Left ventricle myocardium superior (tissue), 1 donor: ENCODE results near the gene HEPHL1. TPM values are rescaled to one million over a fixed set of nuclear protein-coding genes. Genes with fewer than 3 reads are reported as not detected.
A peak's percentile ranks its signal among the peaks of the same experiment; 100 is the strongest.

Source experiments
- ATAC-seq: fragments of 200-7000 bp; cut with Tn5 transposase; one replicate; pipeline ENCODE4 v1.9.1; 2020; ENCODE audit warnings: mild to moderate bottlenecking, moderate library complexity
- DNase-seq: peaks from one replicate; pipeline ENCODE4 v3.0.0-alpha.2; 2020
- intact Hi-C: fragments of 100-400 bp; cut with micrococcal nuclease; formaldehyde crosslinking; loops from one replicate; pipeline ENCODE4 v1.11.0; 2022
- total RNA-seq: library from RNA; stranded (reverse); fragmentation: NEBNext Ultra II Directional; extraction: Animal tissue kit (Norgen Biotek cat#: 25700); gene quantifications from one replicate; pipeline ENCODE4 v1.2.1, GENCODE V29; 2021
- donor health status: DM: no; HTN: yes; CAD: no; lungs with severe emphysema.

HEPHL1 gene
- total RNA-seq, 1 donor from 2014 or later, result not detected

DNA sequence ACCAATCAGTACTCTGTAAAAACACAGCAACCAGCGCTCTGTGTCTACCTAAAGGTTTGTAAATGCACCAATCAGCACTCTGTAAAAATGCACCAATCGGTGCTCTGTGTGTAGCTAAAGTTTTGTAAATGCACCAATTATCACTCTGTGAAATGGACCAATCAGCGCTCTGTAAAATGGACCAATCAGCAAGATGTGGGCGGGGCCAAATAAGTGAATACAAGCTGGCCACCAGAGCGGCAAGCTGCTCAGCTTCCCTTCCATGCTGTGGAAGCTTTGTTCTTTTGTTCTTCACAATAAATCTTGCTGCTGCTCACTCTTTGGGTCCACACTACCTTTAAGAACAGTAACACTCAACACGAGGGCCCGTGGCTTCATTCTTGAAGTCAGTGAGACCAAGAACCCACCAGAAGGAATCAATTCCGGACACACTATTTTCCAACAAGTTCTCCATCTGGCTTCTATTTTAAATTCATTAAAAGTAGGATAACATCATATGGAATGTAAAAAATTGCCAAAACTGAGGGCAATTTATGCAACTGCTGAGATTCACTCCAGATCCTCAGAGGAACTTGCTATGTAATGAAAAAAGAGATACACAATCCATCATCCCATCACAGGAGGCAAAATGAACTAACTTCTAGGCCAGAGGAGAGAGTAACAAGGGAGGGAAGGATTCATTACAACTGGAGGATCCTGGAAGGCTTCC, 104.4 kb downstream of the HEPHL1 start:
- intact Hi-C loops, result no loop called here
- ATAC-seq (no peak), DNase-seq (no peak)

DNA sequence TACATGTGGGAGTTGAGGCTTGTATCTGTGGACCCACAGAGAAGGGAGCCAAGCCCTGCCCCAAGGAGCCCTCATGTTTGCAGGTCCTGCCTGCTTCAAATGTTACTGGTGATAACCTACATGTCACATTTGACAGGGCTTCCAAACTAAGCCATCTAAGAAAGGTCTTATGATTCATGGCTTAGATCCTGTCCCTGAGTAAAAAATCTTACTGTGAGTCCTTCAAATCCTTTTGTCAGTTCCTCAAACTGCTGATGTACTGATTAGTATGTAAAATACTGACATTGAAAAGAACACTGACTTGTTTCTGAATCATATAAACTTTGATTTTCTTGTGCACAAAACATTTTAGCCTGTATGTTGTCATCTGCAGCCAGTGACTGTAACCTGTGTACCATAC, 106.5 kb downstream of the HEPHL1 start:
- intact Hi-C loops, result no loop called here
- ATAC-seq (no peak), DNase-seq (no peak)

DNA sequence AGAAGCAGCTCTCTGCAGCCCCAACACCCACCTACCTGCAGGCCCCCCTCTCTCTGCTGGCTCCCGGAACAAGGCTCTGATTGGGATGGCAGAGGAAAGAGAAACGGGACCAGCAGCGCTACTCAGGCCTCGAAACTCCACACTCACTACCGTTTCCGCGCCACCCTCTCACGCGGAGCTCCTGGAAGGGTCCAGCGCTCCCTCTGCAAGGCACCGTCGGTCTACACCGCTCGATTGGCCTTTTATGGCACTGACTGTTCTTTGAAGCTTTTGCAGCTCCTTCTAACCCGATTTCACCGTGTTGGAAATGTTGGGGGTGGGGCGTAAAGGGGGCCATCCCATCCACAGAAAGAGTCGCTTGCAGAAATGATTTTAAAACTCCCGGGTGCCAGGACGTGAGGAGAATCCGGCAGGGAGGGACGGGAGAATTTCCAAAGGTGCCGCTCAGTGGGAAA, 107.2 kb downstream of the HEPHL1 start:
- intact Hi-C loops, result no loop called here

DNA sequence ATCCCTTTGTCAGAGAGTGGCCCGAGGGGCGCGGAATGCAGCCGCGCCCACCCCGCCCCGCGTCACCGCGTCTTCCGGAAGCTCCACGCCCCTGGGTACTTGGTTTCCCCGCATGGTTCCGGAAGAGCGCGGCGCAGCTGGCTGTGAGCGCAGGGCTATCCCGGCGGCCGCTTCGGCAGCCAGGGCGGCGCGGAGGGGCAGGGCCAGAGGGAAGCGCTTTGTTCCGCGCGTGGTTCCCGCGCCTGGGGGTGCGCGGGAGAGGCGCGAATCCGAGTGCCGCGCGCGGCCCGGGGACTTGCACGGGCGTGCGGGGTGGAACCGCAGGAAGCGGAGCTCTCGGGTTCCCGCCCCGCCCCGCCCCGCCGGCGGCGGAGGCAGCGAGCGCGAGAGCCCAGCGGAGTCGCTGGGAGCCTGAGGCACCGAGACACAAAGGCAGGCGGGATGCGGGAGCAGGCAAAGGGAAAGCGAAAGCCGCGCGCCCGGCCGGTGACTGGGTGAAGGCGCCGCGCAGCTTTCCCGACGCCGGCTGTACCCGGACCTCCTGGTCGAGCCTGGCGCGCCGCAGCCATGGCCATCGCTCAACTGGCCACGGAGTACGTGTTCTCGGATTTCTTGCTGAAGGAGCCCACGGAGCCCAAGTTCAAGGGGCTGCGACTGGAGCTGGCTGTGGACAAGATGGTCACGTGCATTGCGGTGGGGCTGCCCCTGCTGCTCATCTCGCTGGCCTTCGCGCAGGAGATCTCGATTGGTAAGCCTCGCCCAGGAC, 107.8 kb downstream of the HEPHL1 start, which contains the start of gene PANX1:
PANX1 (plus strand) TSS at position 96 of the 766 bp plus-strand sequence; CDS start at position 568, 472 bp downstream.
- ATAC-seq, result peak; percentile 92
- peak; percentile 92 for DNase-seq
- intact Hi-C loops, result no loop called here

More for the DNA sequence above, 107.2 kb downstream of the HEPHL1 start:
- ATAC-seq, result peak; percentile 28
- DNase-seq, result peak; percentile 45

DNA sequence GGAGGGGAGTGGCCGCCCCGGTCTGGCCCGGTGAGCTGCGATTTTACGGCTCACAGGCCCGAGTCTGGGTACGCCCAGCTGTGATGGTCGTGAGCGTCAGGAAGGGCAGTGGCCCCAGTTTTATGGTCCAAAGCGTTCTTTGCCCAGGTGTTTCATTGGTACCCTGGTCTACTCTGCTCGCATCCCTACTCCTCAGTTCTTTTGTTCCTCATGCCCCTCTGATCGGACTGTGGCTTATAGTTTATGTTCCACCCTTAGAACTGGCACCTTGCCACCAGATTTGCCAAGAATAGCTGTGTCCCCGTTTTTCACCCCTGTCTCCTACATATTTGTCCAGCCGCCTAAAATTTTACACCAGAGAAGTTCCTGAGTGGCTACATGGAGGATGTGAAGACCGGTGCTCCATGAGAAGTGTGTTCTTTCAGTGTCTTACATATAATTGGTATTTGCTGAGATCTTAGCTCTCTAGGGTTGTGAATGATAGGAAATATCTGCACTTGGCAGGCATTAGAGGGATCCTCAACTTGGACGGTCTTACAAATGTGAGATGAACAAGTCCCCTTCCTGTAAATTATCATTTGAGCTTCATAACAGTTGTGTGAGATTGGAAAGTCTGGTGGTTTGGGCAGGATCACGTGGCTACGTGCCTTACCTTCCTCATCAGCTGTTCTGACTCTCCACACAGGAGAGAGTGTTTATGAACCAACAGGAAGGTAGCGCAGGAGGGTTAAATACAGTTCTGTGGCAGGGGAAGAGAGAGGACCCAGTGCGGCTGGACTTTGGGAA, 108.6 kb downstream of the HEPHL1 start:
- DNase-seq, result no peak
- intact Hi-C loops, result no loop called here

DNA sequence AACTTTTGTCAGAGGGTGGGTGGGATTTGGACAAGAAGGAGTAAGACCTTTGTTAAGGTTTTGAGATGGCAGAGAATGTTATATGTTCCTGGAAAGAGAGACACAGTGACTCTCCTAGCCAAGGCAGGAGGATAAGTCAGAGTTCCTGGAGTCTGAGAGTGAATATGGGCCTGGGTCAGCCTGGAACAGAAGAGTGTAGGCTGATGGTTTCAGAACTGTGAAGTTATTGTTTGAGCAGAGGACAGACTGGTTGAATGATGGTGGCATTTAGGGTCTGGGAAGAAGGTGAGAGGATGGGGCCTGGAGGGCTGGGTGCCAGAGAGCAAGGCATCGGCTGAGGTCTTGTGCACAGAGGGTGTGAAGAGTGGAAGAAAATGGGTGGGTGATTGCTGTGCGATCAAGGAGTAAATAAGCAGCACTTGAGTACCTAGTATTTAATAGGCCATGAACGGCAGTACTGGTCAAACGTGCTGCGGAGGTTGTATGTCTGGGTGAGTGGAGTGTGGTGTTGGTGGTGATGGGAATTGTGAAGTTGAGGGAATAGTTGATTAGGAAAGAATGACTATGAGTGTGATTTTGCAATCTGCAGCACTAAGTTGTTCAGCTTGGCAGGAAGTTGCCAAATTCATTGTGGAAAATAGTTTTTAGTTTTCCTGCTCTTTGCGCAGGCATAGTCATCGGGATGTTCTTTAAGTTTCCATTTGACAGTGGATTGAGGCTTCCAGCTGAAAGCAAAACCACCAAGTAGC, 109.3 kb downstream of the HEPHL1 start:
- no peak for DNase-seq
- peak; percentile 13 for ATAC-seq
- intact Hi-C loops, result no loop called here

More for the DNA sequence above, 108.6 kb downstream of the HEPHL1 start:
- no peak for ATAC-seq

DNA sequence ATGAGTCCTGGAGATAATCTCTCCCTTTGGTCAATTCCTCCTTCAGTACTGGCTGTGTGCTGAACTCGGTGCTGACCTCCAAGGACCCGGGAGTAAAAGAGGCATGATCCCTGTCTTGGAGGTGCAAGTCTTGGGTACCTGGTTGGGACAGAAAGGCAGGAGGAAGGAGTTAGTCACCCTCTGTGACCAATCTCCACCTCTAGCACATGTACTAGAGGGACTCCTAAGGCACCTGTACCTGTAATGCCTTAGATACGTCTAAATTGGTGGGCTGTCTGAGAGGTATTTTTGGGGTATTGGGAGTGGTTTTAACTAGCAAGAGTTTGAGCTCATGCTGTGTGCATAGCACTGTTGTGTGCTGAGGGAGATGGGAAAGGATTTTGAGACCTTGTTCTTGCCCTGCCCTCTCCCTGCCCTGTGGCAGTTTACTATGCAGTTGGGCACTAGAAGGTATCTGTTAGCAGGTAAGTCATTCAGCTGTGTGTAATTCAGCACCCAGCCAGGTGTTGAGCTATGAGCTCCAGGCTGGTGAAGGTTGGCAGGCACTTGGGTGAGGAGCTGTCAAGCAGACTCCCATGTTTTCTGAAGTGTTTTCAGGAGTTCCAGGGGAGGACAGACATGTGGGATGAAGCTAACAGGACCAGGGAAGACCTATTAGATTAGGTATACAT, 110.0 kb downstream of the HEPHL1 start:
- DNase-seq, result no peak
- intact Hi-C loops, result no loop called here
- ATAC-seq, result no peak

DNA sequence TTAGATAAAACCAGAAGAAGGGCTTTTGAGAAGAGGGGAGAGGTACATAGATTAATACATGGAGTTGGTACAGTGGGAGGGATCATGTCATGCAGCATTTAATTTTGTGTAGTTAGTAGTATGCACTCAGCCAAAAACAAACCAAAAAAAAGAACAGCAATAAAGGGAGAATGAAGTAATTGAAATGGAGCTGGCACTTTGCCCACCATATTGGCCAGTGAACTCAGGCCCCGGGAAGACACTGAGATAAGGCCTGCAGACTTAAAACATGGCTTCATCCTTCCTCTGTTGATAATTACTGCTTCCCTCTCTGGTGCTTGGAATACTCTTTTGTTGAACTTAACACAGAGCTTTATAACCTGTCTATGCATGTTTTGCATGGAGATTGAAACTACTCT, 110.6 kb downstream of the HEPHL1 start:
- intact Hi-C loops, result no loop called here
- no peak for ATAC-seq

DNA sequence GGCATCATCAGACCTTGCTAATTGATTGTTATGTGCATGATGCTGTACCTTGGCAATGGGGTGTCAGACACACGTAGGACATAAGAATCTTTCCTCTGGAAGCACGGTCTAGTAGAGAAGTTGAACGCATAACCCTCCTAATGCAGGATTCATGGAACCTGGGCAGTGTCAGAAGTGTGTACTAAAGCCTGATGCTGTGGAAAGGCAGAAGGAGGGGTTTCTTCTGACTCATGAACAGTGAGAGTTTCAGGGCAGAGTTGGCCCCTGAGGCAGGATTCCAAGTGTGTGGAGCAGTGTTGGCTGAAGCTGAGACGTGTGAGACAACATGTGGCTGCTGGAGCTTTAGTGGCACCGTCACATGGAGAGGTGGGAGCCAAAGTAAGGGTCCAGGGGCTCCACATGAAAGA, 111.0 kb downstream of the HEPHL1 start:
- intact Hi-C loops, result no loop called here
- no peak for ATAC-seq
- no peak for DNase-seq

More for the DNA sequence above, 110.6 kb downstream of the HEPHL1 start:
- DNase-seq, result no peak

DNA sequence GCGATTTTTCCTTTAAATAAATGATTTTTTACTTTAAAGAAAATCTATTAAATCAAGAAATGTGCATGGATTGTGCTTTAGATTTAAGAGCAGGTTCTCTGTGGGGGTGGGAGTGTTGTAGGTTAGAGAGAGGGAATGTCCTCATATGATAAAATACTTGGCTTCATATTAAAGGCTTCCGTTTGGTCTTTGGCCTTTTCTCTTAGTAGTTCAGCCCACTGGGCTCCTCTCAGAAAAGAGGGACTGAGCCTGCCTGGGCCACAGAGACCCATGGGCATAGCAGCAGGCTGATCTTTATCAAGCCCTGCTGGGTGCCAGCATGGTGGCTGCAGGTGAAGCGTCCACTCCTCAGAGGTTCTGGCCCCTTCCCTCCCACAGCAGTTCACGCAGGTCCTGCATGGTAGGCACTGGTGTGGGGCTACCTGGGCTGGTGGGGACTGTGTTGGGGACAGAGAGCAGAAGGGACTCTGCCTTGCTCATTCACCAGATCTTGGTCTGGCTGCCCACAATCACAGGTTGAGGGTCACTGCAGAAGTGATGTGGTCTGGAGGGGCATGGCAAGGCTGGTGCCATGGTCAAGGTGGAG, 111.8 kb downstream of the HEPHL1 start:
- intact Hi-C loops, result no loop called here
- no peak for DNase-seq
- ATAC-seq, result no peak

DNA sequence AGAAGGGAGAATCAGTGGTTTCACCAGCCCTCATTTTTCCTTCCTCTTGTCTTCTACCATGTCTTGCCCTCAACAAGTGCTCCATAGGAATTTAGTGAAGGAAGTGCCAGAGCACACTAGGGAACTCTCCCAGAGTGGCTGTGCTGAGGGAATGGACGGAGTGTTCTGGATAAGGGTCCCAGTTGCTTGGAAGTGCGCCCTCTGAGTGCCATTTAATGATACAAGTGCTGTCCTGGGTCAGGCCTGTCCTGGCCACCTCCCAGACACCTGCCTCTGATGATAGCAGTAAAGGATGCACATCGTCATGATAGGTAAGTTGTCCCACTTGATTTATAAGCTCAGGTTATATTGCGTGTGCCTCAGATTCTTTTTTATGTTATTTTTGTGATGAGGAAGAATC, 112.6 kb downstream of the HEPHL1 start:
- intact Hi-C loops, result no loop called here
- ATAC-seq, result peak; percentile 60
- peak; percentile 66 for DNase-seq

DNA sequence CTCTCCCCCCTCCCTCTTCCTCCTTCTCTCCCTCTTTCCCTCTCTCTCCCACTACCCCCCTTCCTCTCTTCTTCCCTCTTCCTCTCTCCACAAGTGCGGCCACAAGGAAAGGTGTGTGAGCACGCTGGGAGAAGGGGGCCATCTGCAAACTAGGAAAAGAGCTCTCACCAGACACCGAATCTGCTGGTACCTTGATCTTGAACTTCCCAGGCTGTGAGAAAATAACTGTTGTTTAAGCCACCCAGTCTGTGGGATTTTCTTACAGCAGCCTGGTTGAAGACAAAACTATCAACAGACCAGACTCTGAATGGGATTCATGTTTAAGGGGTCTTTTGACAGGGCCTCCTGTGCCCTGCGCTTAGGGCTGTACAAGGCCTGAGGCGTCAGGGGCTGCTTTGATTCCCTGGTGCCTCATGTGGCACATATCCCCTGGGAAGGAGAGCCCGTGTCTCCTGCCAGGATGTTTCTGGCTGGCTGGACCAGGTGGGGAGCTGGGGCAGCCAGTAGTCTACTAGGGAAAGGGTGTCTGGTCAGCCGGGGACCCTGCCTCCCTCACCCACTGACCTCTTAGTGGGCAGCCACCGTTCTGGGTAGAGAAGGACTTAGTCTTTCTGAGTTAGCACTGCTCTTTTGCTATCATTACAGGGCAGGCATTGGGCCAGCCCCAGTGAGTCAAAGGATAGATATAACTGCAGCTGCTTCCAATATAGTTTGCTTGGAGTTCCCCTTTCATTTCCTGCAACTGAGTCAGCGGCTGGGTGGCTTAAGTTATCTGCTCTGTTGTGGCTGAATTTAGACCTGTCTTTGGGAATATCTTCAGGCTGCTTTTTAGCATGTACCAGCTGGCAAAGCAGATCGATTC, 113.7 kb downstream of the HEPHL1 start:
- intact Hi-C loops, result no loop called here
- DNase-seq, result peak; percentile 80
- ATAC-seq, result peak; percentile 78

DNA sequence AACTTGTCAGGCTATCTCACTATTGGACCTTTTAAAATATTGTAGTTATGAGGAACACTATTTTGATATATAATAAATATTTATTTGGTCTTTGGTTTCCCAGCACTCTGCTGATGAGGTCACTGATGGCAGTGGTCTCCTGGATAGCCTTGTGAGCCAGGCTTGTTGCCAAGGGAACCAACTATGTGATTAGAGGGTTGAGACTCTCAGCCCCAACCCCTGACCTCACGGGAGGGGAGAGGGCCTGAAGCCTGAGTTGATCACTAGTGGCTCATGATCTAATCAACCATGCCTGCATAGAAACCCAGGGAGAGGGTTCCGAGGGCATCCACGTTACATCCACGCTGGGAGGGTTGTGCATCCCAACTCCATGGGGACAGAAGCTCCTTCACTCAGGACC, 118.3 kb downstream of the HEPHL1 start:
- DNase-seq, result no peak
- intact Hi-C loops, result no loop called here
- no peak for ATAC-seq

DNA sequence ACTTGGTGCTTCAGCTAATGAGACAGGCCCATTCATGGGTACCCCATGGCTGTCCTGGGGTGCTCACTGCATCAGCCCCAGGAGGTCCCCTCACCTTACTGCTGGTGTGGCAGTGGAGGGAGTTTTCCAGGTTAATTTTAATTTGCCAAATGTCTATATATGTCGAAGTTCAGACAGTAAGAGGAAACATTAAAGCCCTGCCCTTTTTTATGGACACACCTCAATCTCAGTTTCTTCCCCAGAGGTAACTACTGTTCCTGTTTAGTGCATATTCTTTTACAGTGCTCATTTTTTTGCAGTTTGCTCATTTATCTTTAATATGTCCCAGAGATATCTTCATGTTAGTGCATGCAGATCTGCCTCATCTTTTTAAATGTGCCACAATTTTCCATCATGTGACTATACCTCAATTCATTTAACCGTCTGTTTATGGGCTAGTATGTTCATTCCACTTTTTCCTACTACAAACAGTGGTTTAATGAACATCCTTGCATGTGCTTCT, 119.1 kb downstream of the HEPHL1 start:
- no peak for ATAC-seq
- intact Hi-C loops, result no loop called here
- no peak for DNase-seq

DNA sequence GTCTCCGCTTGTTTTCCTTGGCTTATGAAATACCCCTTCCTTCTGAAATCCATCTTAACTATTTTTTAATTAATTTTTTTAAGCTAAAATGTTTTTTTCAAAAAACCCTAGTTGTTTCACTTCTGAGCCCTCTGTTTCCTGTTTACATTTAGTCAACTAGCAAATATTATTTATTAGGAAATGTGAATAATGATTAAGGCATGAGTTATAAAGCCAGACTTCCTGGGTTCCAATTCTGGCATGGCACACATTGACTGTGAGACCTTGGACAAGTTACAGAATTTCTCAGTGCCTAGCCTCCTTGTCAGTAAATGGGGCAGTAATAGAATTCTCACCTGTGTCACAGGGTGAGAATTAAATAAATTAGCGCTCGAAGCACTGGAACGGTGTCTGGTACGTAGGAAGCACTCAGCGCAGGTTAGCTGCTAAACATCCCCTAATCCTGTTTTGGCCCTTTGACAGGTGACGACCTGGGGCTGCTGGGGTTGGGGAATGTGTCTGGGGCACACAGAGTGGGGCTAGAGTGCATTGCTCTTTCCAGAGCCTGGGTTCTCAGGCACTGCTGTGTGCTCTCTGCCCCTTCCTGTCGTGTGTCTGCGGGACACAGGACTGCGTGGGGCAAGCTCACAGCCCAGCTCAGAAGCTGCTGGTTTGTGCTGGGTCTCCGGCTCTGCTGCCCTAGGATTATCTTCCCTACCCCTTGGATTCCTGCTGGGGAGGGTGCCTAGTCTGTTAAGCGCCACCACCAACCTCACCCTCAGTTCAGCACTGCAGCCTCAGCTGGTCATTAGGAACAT, 120.6 kb downstream of the HEPHL1 start:
- ATAC-seq (peak; percentile 10), DNase-seq (no peak)
- intact Hi-C loops, result no loop called here
